Dedifferentiated amniotic fluid mesenchymal stem cell (primary cell): ENCODE results near the gene SOWAHA.
"Not testable (repeated sequence)": the region's sequence is repeated elsewhere in the genome, so short reads cannot be mapped to it uniquely, and the experiment has no call there.

Experiments
- DNase-seq: peaks from one replicate; pipeline ENCODE4 v3.0.0-alpha.2; 2016; ENCODE audit errors: extremely low spot score

Gene SOWAHA

GRCh38 chr5:132853323-132853722 is 40.2 kb downstream of the SOWAHA start:
- DNase-seq: no peak

- no peak for DNase-seq
Measured at GRCh38 chr5:132853790-132854189, 40.7 kb downstream of the SOWAHA start.

- no peak for DNase-seq
Measured at GRCh38 chr5:132854301-132854700, 41.2 kb downstream of the SOWAHA start.

DNA sequence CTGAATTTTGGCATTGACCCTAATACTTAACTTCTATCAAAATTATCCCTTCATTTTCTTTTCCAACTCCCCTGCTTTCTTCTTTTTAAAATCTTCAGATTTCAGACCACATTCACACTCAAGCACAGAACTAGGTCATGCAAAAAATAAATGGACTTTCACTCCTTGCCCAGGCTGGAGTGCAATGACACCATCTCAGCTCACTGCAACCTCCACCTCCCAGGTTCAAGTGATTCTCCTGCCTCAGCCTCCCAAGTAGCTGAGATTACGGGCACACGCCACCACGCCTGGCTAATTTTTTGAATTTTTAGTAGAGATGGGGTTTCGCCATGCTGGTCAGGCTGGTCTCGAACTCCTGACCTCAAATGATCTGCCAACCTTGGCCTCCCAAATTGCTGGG is 41.9 kb downstream of the SOWAHA start:
- DNase-seq: not testable (repeated sequence)

DNA sequence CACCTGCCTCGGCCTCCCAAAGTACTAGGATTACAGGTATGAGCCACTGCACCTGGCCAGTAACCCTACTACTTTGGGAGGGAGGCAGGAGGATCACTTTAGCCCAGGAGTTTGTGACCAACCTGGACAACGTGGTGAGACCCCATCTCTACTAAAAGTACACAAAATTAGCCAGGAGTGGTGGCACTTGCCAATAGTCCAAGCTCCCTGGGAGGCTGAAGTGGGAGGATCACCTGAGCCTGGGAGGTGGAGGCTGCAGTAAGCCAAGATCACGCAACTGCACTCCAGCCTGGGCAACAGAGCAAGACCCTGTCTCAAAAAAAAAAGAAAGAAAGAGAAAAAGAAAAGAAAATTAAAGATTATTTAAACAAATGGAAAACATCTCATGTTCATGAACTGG is 42.9 kb downstream of the SOWAHA start:
- DNase-seq: no peak

DNA sequence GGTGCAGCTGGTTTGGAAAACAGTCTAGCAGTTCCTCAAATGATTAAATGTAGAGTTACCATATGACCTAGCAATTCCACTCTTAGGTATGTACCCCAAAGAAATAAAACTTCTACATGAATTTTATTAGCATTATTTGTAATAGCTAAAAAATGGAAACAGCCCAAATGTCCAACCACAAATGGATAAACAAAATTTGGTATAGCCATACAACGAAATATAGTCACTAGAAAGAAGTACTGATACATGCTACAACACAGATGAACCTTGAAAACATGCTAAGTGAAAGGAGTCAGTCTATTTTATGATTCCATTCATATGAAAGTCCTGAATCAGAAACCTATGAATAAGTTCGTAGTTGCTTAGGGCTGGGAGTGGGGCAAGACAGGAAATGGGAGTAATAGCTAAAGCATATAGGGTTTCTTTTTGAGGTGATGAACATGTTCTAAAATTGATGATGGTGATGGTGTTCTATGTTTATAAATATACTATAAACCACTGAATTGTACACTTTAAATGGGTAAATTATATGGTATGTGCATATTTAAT is 46.9 kb downstream of the SOWAHA start:
- no peak for DNase-seq

DNA sequence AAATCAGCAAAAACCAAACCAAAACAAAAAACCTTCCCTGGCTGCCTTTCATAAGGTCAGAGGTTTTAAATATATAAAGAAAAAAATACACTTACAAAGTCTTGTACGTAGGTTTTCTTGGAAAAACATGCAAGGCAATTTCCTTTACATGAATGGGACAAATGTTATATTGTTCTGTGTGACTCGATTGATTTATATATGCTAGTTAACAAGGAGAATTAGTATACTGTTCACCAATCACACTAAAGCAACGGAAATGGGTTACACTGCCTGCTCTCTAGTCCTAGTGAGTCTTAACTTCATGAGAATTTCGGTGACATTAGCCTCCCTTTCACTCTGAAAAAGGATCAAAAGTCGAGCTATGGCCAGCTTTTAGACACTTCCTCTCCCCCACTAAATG is 47.6 kb downstream of the SOWAHA start:
- no peak for DNase-seq

DNA sequence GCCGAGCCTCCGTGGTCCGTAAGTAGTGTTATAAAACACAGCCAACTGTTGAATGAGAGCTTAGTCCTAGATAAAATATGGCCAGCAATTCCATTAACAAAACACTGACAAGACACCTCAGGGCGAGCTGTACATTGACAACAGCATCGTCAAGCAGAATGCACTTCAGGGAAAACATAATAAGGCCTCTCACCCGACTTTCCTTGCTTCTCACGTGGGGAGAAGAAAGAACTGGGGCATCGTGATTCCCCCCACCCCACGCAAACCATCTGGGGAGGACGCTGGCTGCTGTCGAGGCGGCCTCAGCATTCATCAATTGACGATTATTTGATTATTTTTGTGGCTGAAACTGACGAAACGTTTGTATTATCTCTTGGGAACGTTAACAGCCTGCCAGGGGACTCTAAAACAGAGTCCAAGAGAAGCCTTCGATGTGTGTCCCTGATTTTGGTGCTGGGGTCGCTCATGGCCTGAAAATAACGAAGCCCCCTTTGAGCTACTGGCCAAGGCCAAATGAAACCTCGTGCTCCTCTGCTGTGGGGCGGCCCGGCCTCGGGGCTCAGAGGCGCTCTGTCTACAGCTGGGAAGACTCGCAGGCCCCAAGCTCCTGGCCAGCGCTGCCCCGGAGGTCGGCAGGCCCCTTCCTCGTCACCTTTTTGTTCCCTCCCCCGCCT is 52.7 kb downstream of the SOWAHA start:
- DNase-seq: no peak
